H1 (cell line): ENCODE data around the gene LRCH1. TPM values are rescaled to one million over a fixed set of nuclear protein-coding genes. Genes with fewer than 3 reads are reported as not detected.

Source experiments
- POLR2A ChIP-seq, 2 experiments: IDR thresholded peaks; 1 replicate in 1 of 2; 2 replicates in 1 of 2; pipeline ENCODE4 v1.6.1; 2011; ENCODE audit warnings: low read depth in 2 of 2, low read length in 2 of 2, mild to moderate bottlenecking in 2 of 2; ENCODE audit errors: control extremely low read depth in 1 of 2
- polyA plus RNA-seq, 7 experiments: library from polyadenylated mRNA; depleted of rRNA in 3 of 7; stranded (reverse) in 5 of 7; unstranded in 2 of 7; fragments of >200 nt in 5 of 7; fragments of 200-250 nt in 2 of 7; gene quantifications; 1 replicate in 5 of 7; 2 replicates in 1 of 7; 4 replicates in 1 of 7; pipeline versions ENCODE4 v1.2.1 to v1.2.3, GENCODE V29; 2011 to 2013; ENCODE audit warnings: missing spikeins in 2 of 7, mixed read lengths in 2 of 7
- total RNA-seq: library from RNA; stranded (reverse); fragmentation: NEBNext Ultra II Directional; extraction: Animal tissue kit (Norgen Biotek cat#: 25700); gene quantifications from 2 replicates; pipeline ENCODE4 v1.2.1, GENCODE V29; 2021

The LRCH1 gene
- total and polyA plus RNA-seq, 2 of the 8 experiments (the other 6 are each of a cell fraction or from before 2014, with no cell fraction given) = 3.0 to 10.1 TPM

DNA sequence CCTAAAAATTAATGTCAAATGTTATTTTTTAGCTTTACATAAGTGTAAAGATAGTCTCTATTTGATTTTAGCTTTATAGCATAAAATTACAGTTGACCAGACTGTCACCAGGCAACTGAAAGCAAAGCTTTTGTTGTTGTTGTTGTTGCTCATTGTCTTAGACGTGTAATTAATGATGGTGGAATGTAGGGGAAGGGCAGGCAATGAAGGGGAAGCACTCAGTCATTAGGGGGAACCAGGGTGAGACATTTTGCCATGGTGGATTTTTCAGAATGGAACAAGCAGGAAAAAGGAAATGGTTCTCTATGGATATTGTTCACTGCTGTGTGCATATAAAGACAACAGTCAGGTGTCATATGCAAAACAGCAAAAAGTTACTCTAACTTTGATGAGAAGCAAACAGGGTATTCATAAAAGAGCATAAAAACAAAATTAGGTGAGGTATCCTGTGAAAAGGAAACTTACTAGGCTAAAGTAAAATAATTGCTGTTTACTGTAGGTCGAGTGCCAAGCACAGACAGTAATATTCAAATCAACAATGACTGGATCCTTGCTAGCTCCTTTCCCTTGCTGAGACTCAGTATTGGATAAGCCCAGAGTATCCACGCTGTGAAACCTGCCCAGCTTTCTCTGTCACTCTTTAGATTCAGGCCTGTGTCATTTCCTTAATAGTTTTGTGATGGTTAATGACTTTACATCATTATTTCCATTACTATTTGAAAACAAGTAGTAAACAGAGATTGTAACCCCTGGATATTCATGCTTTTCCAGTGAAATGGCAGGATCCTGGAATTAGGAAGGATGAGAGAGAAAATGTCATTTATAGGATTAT lies 110.5 kb downstream of the LRCH1 start (continued):
- TF ChIP-seq POLR2A (IDR thresholded peaks at IDR 0.05; ENCODE audit: control extremely low read depth in 1 of 2, low read depth in 2 of 2, low read length in 2 of 2) = no peak
